SIG-M5 treated with dmso at 0.1 percent for 504 hours (cell line): Measurements from ENCODE around the gene IAPP.
"Not testable (repeated sequence)": the region's sequence is repeated elsewhere in the genome, so short reads cannot be mapped to it uniquely, and the experiment has no call there.

Source experiments
- DNase-seq: peaks from one replicate; lab custom pipeline; 2025; ENCODE audit not compliant: unreplicated experiment; lab: John Stamatoyannopoulos, UW

The IAPP gene

GRCh38 chr12:21372602-21373001, at the start of gene IAPP:
IAPP (plus strand) TSS chr12:21372902; CDS start chr12:21373352, 450 bp downstream.
- no peak for DNase-seq

- DNase-seq = no peak
These were observed 49.0 kb upstream of the IAPP start for GRCh38 chr12:21323736-21324135.

- no peak for DNase-seq
These were observed 48.2 kb upstream of the IAPP start for GRCh38 chr12:21324551-21324950.

- no peak for DNase-seq
These were observed 44.1 kb upstream of the IAPP start for GRCh38 chr12:21328578-21328977.

- no peak for DNase-seq
These were observed 41.9 kb upstream of the IAPP start for GRCh38 chr12:21330682-21331253.

GRCh38 chr12:21334771-21335325, 37.9 kb upstream of the IAPP start, which contains the start of gene SLCO1A2:
SLCO1A2 (minus strand) TSS chr12:21334917; CDS start chr12:21334647, 270 bp downstream.
- DNase-seq = no peak

GRCh38 chr12:21336656-21337055, 36.0 kb upstream of the IAPP start:
- no peak for DNase-seq

- DNase-seq = no peak
These were observed 35.2 kb upstream of the IAPP start for GRCh38 chr12:21337453-21337852.

GRCh38 chr12:21337959-21338744, 34.5 kb upstream of the IAPP start:
- DNase-seq = no peak

- no peak for DNase-seq
These were observed 32.8 kb upstream of the IAPP start for GRCh38 chr12:21339921-21340320.

- peak; percentile 2 for DNase-seq
These were observed 32.3 kb upstream of the IAPP start for GRCh38 chr12:21340403-21340802.

GRCh38 chr12:21341769-21342168, 30.9 kb upstream of the IAPP start:
- DNase-seq = no peak

GRCh38 chr12:21343636-21344035, 29.1 kb upstream of the IAPP start:
- no peak for DNase-seq

GRCh38 chr12:21346542-21347205, 26.0 kb upstream of the IAPP start:
- DNase-seq = no peak

GRCh38 chr12:21350975-21351374, 21.7 kb upstream of the IAPP start:
- no peak for DNase-seq

- DNase-seq = no peak
These were observed 19.2 kb upstream of the IAPP start for GRCh38 chr12:21353487-21353886.

- no peak for DNase-seq
These were observed 18.8 kb upstream of the IAPP start for GRCh38 chr12:21353948-21354347.

- no peak for DNase-seq
These were observed 18.1 kb upstream of the IAPP start for GRCh38 chr12:21354641-21355040.

GRCh38 chr12:21360632-21361031, 12.1 kb upstream of the IAPP start:
- DNase-seq = not testable (repeated sequence)

GRCh38 chr12:21369141-21369980, 3.3 kb upstream of the IAPP start:
- DNase-seq = no peak
